AG04449 (cell line): ENCODE data around the gene SEPTIN1.

Source experiments
- CTCF ChIA-PET: fragments of 350-600 bp; formaldehyde crosslinking; extraction: SDS; loops from one replicate; lab custom pipeline; 2021; ENCODE audit warnings: antibody characterized with exemption; lab: Yijun Ruan, JAX
- POLR2A ChIA-PET: fragments of 400-600, 350-600 bp; formaldehyde crosslinking; extraction: SDS; loops from one replicate; lab custom pipeline; 2020; ENCODE audit warnings: antibody characterized with exemption, inconsistent platforms; lab: Yijun Ruan, JAX
- DNase-seq: peaks from one replicate; pipeline ENCODE4 v3.0.0-alpha.2; 2010; ENCODE audit warnings: low read depth, low spot score
- H3K4me3 ChIP-seq: 2 replicates; pipeline ENCODE4 v1.5.1; 2011; ENCODE audit warnings: low read depth, mild to moderate bottlenecking, control low read depth, low read length
- CTCF ChIP-seq: IDR thresholded peaks from one replicate; pipeline ENCODE4 v1.5.1; 2011; ENCODE audit warnings: mild to moderate bottlenecking, moderate library complexity, low read length, control low read depth, inconsistent platforms; ENCODE audit not compliant: insufficient read depth; ENCODE audit errors: missing control alignments

SEPTIN1 gene

GRCh38 chr16:30372038-30372712 is 10.2 kb downstream of the SEPTIN1 start:
- no peak for TF ChIP-seq CTCF
- CTCF ChIA-PET: interaction anchor here (1.2 to 2.0 kb wide), 5 partner anchors 8 to 281 kb away, joined by 3 to 9 read pairs (median 6); partner anchors contain the start of genes TBX6, ZNF48 and ZNF771
- no peak for DNase-seq
- POLR2A ChIA-PET: interaction anchor here (1.6 to 1.9 kb wide), 2 partner anchors 10 to 37 kb away, joined by 4 to 8 read pairs; partner anchors contain the start of gene SEPTIN1
- no peak overlapping the region for H3K4me3 ChIP-seq

- H3K4me3 ChIP-seq: peak overlapping the region; percentile 65
- ChIA-PET POLR2A (interaction anchor here (0.7 to 1.9 kb wide), 9 partner anchors 11 to 306 kb away, joined by 3 to 12 read pairs (median 4); partner anchors contain the start of genes ALDOA, CD2BP2, SEPTIN1 and TBX6), CTCF (interaction anchor here (0.6 to 2.0 kb wide), 8 partner anchors 9 to 280 kb away, joined by 3 to 9 read pairs (median 4); partner anchors contain the start of genes CD2BP2, TBX6, ZNF48 and ZNF771)
- no peak for TF ChIP-seq CTCF
- no peak for DNase-seq
These were observed 11.0 kb downstream of the SEPTIN1 start for GRCh38 chr16:30371248-30371816.

- peak within 1 kb of the TSS; percentile 85 for H3K4me3 ChIP-seq
- CTCF ChIA-PET: interaction anchor here (0.6 to 2.0 kb wide), 8 partner anchors 9 to 279 kb away, joined by 3 to 9 read pairs (median 4); partner anchors contain the start of genes CD2BP2, TBX6, ZNF48 and ZNF771
- POLR2A ChIA-PET: interaction anchor here (0.7 to 1.9 kb wide), 9 partner anchors 12 to 305 kb away, joined by 3 to 12 read pairs (median 4); partner anchors contain the start of genes ALDOA, CD2BP2, SEPTIN1 and TBX6
- TF ChIP-seq CTCF: peak; percentile 13
- peak; percentile 100 for DNase-seq
These were observed 11.7 kb downstream of the SEPTIN1 start, which contains the start of gene TBC1D10B for GRCh38 chr16:30370456-30371247. Gene TBC1D10B (minus strand): TSS chr16:30370494. CDS start chr16:30370183, 311 bp downstream.

GRCh38 chr16:30369938-30370455 is 12.4 kb downstream of the SEPTIN1 start:
- peak overlapping the region; percentile 85 for H3K4me3 ChIP-seq
- CTCF ChIA-PET: interaction anchor here (1.1 to 1.9 kb wide), 5 partner anchors 10 to 278 kb away, joined by 3 to 9 read pairs (median 4); partner anchors contain the start of genes CD2BP2 and TBX6
- POLR2A ChIA-PET: interaction anchor here (1.0 to 1.9 kb wide), 3 partner anchors 13 to 35 kb away, joined by 4 to 12 read pairs (median 8); partner anchors contain the start of genes CD2BP2 and SEPTIN1
- TF ChIP-seq CTCF: no peak
- no peak for DNase-seq

- DNase-seq: no peak
- TF ChIP-seq CTCF: no peak
- H3K4me3 ChIP-seq: peak overlapping the region; percentile 85
- ChIA-PET CTCF (interaction anchor here (0.9 to 1.3 kb wide), 6 partner anchors 9 to 61 kb away, joined by 3 to 5 read pairs (median 4); partner anchors contain the start of genes CD2BP2 and DCTPP1), POLR2A (interaction anchor here (1.1 kb wide), 1 partner anchor 13 kb away, joined by 5 read pairs; no protein-coding TSS in a partner anchor)
These were observed 13.0 kb downstream of the SEPTIN1 start for GRCh38 chr16:30369091-30369937.
